Endometrium (tissue), 2 donors: ENCODE measurements around the gene COPZ2.
A peak's percentile ranks its signal among the peaks of the same experiment; 100 is the strongest.
"Not testable (repeated sequence)": the region's sequence is repeated elsewhere in the genome, so short reads cannot be mapped to it uniquely, and the experiment has no call there.

Experiments used
- FAIRE-seq: peaks from 2 replicates; lab custom pipeline; 2012; peaks lifted over from hg19 to GRCh38; lab: Jason Lieb, UNC
- donor health status: control.
- donor health status: control.

The COPZ2 gene

GRCh38 chr17:48055531-48056245 lies 18.1 kb upstream of the COPZ2 start:
- no peak for FAIRE-seq

GRCh38 chr17:48054238-48055185 lies 16.9 kb upstream of the COPZ2 start:
- peak; percentile 21 for FAIRE-seq

- no peak for FAIRE-seq
Measured at GRCh38 chr17:48053758-48054237, 16.2 kb upstream of the COPZ2 start.

GRCh38 chr17:48052956-48053757 lies 15.6 kb upstream of the COPZ2 start:
- FAIRE-seq: no peak

GRCh38 chr17:48051706-48052486 lies 14.3 kb upstream of the COPZ2 start:
- FAIRE-seq: peak; percentile 79

GRCh38 chr17:48051283-48051682 lies 13.7 kb upstream of the COPZ2 start:
- FAIRE-seq: no peak

GRCh38 chr17:48048384-48049126 lies 11.0 kb upstream of the COPZ2 start:
- FAIRE-seq: no peak

GRCh38 chr17:48047741-48048383 lies 10.3 kb upstream of the COPZ2 start, which contains the start of gene NFE2L1:
TSS of gene NFE2L1 (plus strand) at chr17:48048359. CDS start at chr17:48051119, 2,760 bp downstream.
- peak; percentile 90 for FAIRE-seq

- no peak for FAIRE-seq
Measured at GRCh38 chr17:48047113-48047740, 9.6 kb upstream of the COPZ2 start.

DNA sequence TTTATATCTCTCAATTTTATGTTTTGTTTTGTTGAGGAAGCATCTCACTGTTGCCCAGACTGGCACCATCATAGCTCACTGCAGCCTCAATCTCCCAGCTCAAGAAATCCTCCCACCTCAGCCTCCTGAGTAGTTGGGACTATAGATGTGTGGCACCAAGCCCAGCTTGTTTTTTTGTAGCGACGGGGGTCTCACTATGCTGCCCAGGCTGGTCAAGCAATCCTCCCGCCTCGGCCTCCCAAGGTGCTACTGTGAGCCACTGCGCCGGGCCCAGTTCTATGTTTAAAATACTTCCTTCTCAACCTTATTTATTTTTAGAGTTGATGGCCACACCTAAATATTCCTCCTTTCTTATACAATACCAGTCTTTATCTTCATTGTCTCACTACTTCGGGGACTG lies 8.7 kb upstream of the COPZ2 start:
- FAIRE-seq: no peak

- no peak for FAIRE-seq
Measured at GRCh38 chr17:48045316-48046001, 7.9 kb upstream of the COPZ2 start.

- no peak for FAIRE-seq
Measured at GRCh38 chr17:48044851-48045250, 7.3 kb upstream of the COPZ2 start.

- FAIRE-seq: no peak
Measured at GRCh38 chr17:48043176-48043575, 5.6 kb upstream of the COPZ2 start.

GRCh38 chr17:48038687-48039086 lies 1.1 kb upstream of the COPZ2 start:
- no peak for FAIRE-seq

- no peak for FAIRE-seq
Measured at GRCh38 chr17:48037838-48038323, 284 bp upstream of the COPZ2 start.

- no peak for FAIRE-seq
Measured at GRCh38 chr17:48036693-48037035, 933 bp downstream of the COPZ2 start.

GRCh38 chr17:48034734-48035133 lies 2.9 kb downstream of the COPZ2 start:
- not testable (repeated sequence) for FAIRE-seq

DNA sequence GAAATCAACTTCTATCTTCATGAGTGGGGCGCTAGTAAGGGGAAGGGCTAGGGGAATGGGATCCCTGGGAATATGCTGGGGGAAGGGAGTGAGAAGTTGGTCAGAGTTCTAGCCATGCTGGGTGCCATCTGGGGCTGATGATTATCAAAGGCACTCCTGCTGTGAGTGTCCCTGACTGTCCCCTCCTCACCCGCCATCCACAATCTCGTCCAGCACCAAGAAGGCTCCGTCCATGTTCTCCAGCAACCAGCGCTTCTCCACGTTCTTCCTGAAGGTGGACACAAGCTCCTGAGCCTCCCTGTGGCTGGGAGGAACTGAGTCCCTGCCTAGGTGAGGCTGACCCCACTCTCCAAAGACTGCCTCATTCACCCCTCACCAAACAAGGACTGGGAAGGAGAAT lies 5.6 kb downstream of the COPZ2 start:
- no peak for FAIRE-seq

GRCh38 chr17:48030531-48030930 lies 7.1 kb downstream of the COPZ2 start:
- no peak for FAIRE-seq
